ENCODE data around the gene LHFPL2.

Gene LHFPL2

DNA sequence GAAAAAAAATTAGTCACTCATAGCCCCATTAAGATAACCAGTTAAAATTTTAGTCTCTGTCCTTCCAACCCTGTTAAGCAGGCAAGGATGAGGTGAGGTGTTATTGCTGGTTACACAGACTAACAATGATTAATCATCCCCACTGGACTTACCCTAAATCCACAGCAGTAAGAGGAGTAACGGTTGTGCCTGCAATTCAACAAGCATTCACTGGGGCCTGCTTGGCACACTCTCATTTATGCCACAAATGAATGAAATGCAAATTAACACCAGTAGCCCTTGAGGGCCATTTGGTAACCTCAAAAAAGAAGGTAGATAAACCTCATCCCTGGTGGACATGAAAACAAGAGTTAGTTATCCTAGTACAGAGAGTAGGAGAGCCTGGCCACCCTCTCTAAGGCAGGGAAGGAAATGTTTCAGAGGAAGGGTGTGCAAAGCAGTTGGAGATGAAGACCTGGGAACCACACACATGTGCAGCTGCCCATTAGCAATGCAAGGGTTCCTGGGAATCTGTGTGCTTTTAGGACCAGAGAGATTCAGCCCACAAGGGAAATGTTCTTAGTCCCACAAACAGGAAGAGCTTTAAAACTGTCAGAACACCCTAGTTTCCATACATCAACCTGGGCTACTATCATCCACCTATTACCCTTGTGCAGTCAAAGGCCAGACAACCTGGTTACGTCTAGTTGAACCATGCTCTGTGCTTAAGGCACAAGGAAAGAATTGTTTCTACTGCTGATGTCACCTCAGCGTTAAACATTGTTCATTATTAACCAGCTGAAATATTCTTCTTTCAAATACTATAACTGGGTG, 7.7 kb downstream of the LHFPL2 start:
- DNase-seq (ENCODE audit: low read depth in 2 of 2), result no peak

DNA sequence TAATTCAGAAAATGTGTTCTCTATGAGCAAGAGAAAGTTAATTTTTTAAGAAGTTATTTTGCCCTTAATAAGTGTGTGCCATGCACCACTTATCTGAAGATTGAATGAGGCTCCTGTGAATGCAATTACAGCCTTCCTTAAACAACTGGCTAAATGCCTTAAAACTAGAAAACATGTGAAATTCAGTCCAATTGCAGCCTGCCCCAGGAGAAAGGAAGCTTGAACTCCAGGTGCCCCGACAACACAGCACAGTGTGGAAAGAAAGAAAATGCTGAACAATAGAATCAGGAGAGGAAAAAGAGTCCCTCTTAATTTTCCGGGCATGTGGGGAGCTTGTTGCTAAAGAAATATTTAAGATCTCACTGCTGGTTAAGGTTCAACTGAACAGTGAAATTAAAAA, 8.8 kb downstream of the LHFPL2 start:
- DNase-seq (ENCODE audit: low read depth in 2 of 2), result no peak

- DNase-seq (ENCODE audit: low read depth in 2 of 2), result no peak
Observed at GRCh38 chr5:78638973-78639669, 9.5 kb downstream of the LHFPL2 start.

GRCh38 chr5:78638423-78638822, 10.1 kb downstream of the LHFPL2 start:
- DNase-seq (ENCODE audit: low read depth in 2 of 2), result no peak

DNA sequence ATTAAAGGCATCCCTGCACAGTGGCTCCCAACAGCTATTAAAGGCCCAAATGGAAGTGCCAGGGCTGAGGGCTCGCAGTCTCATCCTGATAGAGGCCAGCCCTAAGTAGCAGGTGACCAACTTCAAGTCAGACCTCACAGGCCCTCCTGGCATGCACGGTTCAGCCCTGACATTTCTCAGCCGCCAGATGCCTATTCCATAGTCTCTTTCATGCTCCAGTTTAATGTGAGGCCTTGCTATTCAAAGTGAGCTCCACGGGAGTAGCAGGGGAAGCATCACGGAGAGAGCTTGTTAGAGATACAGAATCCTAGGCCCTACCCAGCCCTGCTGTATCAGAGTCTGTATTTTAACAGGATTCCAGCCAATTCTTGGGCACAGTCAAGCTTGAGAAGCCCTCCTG, 11.1 kb downstream of the LHFPL2 start:
- DNase-seq (ENCODE audit: low read depth in 2 of 2), result no peak

- DNase-seq (ENCODE audit: low read depth in 2 of 2), result no peak
Observed at GRCh38 chr5:78636682-78637081, 11.9 kb downstream of the LHFPL2 start.

DNA sequence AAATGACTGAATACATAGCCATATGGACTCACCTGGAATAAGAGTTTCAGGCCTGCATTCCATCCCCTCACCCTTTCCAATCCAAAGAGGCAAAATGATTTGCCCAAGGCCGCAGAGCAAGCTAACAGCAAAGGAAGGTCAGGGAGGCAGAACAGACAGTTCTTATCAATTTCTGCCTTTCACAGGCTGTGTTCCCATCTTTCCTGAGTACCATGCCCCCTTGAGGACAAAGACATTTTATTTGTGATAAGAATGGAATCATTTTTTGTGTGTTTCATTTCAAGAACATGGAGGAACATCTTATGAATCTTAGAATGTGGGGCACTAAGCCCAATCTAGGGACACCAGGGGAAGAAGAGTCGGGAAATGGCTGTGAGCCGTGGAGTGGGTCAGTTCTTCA, 13.9 kb downstream of the LHFPL2 start:
- no peak for DNase-seq (ENCODE audit: low read depth in 2 of 2)

- DNase-seq (ENCODE audit: low read depth in 2 of 2), result no peak
Observed at GRCh38 chr5:78634229-78634628, 14.3 kb downstream of the LHFPL2 start.

- DNase-seq (ENCODE audit: low read depth in 2 of 2), result no peak
Observed at GRCh38 chr5:78633700-78634099, 14.9 kb downstream of the LHFPL2 start.

DNA sequence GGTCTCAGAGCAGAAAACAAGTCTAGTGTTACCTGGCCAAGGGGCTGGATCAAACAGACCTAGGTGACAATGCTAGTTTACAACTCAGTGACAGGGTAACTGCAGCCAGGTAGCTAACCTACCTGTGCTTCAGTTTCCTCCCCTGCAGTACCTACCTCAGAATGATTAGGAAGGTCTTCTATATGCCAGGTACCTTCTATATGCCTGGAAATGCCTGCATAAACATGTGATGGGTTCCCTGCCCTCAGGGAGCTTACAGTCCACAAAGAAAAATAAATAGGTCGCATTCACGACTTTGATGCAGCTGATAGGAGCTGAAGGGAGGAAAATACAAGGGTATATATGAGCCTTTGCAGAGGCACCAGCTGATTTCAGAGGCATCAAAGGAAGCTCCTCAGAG, 16.1 kb downstream of the LHFPL2 start:
- DNase-seq (ENCODE audit: low read depth in 2 of 2), result no peak

GRCh38 chr5:78631931-78632330, 16.6 kb downstream of the LHFPL2 start:
- no peak for DNase-seq (ENCODE audit: low read depth in 2 of 2)

DNA sequence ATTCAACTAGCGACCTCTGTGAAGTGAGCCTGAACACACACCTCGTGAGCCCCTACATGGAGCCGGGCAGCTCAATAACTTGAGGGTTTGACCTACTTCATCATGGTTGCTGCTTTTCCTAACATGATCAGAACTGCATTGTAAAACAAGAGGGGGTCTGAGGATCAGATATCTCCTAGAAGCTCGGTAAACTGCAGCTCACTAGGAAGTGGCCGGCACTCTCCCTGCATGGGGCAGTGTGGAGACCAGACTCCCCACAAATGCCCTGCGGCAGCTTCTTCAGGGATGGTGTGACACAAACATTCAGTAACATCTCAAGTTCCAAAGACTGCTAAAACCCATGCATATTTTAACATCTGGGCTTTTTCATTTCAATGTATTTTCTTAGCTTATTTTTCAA, 18.5 kb downstream of the LHFPL2 start:
- DNase-seq (ENCODE audit: low read depth in 2 of 2), result no peak

DNA sequence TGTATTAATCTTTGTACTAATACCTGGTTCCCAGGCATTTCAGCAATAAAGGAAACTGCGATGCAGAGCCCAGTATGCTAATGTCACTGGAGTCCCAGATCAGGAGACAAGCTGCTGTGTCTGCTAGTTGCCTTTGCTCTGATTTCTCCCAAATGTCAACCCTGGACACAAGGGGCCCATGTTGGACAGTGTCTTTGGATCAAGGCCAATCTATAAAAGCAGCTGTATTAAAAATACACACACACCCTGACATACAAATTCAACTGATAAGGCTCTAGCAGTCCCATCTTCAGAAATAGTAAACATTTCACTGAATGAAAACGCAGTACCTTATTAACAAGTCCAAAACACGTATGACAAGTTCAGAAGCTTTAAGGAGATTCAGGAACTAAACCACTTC, 18.9 kb downstream of the LHFPL2 start:
- no peak for DNase-seq (ENCODE audit: low read depth in 2 of 2)

- DNase-seq (ENCODE audit: low read depth in 2 of 2), result no peak
Observed at GRCh38 chr5:78628270-78628992, 20.1 kb downstream of the LHFPL2 start.

- no peak for DNase-seq (ENCODE audit: low read depth in 2 of 2)
Observed at GRCh38 chr5:78627766-78628165, 20.8 kb downstream of the LHFPL2 start.

GRCh38 chr5:78627175-78627574, 21.4 kb downstream of the LHFPL2 start:
- no peak for DNase-seq (ENCODE audit: low read depth in 2 of 2)

DNA sequence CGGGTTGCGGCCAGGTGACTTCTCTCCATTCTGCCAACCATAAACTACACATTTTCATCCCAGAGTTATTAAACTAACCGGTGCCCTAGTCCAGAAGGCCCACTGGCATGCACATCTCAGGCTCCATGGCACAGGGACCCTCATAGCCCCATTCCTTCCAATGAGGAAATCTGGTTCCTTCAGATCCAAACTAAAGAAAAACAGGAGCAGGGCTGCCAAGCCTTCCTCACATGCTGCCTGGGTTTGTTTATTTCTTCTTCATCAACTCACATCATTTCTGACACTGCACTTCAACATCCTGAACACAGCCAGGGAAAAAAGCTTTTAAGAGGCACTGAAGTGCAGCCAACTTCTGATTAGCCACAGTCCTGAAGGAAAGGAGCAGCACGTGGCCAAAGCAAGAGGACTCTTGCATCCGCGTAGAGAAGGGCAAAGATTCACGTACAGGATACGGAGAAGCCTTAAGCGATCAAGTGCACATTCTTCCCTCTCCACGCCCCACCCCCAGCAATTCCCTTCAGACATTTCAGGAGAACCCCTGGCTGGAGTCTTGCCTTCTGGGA, 22.5 kb downstream of the LHFPL2 start:
- DNase-seq (ENCODE audit: low read depth in 2 of 2), result no peak

- DNase-seq (ENCODE audit: low read depth in 2 of 2), result no peak
Observed at GRCh38 chr5:78624992-78625391, 23.6 kb downstream of the LHFPL2 start.

GRCh38 chr5:78624011-78624541, 24.5 kb downstream of the LHFPL2 start:
- DNase-seq (ENCODE audit: low read depth in 2 of 2), result no peak

GRCh38 chr5:78622302-78622971, 26.1 kb downstream of the LHFPL2 start:
- no peak for DNase-seq (ENCODE audit: low read depth in 2 of 2)

DNA sequence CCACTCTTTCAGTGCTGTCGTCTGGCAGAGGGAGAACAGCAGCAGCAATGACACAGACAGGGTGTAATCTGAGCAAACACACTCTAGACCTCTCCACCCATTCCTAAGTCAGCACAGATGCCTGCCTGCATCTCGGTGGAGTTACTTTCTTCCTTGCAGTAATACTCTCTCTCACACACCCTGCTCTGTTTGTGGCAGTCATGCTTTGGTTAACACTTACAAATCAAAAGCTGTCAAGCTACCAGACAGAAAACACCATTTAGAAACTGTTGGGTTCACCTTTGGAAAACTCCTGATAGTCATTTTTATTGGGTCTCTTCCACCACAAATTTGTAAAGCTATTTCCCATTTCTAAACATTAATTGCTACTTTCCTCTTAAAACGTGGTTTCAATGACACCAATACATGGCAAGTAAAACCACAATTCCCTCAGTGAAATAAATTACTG, 27.3 kb downstream of the LHFPL2 start:
- no peak for DNase-seq (ENCODE audit: low read depth in 2 of 2)
